HG02759 (cell line): ENCODE data around the gene ABHD8.

ENCODE experiments used
- ATAC-seq: cut with Tn5 transposase; IDR thresholded peaks from one replicate; pipeline ENCODE4 v1.9.1; 2021; ENCODE audit warnings: mild to moderate bottlenecking, moderate library complexity; ENCODE audit not compliant: unreplicated experiment

Gene ABHD8

DNA sequence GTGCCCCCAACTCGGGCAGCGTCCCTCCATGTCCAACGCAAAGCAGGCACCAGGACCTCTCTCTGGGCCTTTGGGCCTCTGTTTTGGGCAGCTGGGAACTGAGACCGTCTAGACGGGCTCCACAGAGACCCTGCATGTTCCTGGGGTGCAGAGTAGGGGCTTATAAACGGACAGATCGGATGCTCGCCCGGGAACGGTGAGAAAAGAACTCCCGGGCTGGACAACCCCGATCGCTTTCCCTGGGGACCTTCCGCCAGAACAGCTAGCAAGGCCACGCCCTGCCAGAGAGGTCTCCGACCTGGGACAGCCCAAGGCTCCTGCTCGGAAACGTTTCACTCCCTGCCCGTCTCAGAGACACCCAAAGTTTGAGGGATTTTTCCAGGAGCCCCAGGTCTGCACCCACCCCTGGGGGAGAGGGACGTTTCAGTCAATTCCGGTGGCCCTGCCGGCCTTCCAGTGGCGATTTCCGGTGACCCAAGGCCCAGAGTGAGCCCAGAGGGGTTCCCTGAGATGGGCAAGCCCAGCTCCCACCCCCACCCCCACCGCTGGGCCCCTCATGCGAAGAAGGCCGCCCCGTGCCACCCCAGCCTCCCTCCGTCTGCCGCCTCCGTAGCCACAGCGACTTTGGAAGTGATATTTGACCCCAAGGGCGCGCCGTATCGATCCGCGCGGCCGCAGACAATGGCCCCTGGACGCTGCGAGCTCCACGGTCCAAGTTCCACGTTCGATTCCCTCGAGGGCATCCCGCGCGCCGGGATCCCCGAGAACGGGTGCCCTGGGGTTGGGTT is 59.2 kb downstream of the ABHD8 start:
- ATAC-seq: no peak

GRCh38 chr19:17243211-17243829 is 59.9 kb downstream of the ABHD8 start:
- ATAC-seq: no peak

DNA sequence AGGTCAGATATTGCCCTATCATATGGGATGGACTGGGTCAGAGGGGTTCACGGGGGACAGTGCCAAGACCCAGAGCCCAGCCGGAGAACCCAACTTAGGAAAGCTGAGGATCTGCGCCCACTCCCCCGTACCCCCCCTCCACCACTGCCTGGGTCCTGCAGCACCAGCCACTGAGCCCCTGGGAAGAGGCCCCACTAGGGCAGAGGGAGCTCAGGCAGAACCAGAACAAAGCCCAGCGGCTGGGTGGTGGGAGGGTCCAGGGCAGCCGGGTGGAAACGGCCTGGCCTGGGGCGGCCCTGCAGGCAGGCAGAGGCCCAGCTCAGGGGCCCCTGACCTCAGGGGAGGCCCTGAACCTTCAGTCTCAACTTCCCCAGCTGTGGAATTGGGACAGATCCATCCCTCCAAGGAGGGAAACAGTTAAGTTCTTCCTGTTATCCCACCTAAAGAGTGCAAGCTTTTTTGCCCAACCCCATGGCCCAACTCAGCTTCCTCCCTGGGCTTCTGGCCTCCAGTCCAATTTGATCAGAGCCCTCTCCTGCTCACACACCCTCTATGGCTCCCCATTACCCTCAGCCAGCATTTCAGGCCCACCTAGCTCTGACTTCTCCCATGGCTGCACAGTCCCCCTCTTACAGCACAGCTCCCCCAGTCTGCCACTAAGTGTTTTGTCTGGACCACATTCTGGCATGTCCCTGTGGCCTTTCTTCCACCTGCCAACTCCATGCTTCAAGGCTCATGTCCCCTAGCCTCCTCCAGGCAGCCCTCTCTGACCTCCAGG is 60.6 kb downstream of the ABHD8 start:
- no peak for ATAC-seq
